ENCODE results near the gene YWHAB. TPM values are rescaled to one million over a fixed set of nuclear protein-coding genes. Genes with fewer than 3 reads are reported as not detected.
"Not testable (repeated sequence)": the region's sequence is repeated elsewhere in the genome, so short reads cannot be mapped to it uniquely, and the experiment has no call there.

The YWHAB gene
- total and polyA plus RNA-seq, 11 donors = 32.2 to 160 (median 120) TPM

DNA sequence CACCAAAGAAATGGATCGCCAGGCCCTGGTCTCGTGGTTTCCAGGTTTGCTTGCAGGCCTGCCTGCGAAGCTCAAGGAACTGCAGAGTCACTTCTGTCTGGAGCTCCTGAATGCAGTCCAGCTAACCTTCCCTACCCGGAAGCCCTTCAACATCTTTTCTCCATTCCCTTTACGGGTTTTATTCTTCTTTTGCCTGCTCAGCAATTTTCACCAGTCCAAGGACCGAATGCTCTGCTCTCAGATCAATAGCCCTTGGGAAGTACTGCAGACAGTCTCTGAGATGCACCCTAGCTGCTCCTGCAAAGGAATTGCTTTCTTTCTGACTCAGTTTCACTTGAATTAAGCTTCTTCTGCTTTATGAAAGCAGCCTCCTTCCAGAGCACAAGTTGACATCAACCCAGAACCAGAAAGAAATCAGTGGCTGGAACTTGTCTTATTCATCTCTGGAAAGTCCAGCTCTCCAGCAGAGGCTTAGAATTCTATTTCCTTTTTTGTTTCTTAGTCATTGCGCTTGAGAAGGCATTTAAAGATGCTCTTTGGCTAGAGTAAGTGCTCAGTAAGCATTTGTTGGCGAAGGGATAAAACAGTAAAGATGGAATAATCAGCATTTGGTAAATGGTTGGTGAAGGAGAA is 18.7 kb upstream of the YWHAB start:
- Histone ChIP-seq H3K9me3 (no peaks in the 10 kb centered on the region), H3K4me1 (peaks cover 0 to 28% (median 9%) of the 10 kb centered on the region in 12 donors), H3K4me3 (peak overlapping the region in 1 of 12 donors; percentile 32), H3K27ac (no peak overlapping the region), H3K27me3 (peaks cover 0 to 5% (median 0%) of the 10 kb centered on the region in 9 donors), H3K36me3 (no peaks in the 10 kb centered on the region)
- intact Hi-C loops (cut with DNase I) = loop anchor here (1.0 to 10.0 kb wide), 10 partner anchors 114 to 482 kb away; no protein-coding TSS in a partner anchor
- WGBS, 4 donors = 72 to 82% (median 81%) methylated on average over 8 of the region's 8 CpGs
- DNase-seq = no peak
- no peak for ATAC-seq
- TF ChIP-seq, protein P1, sequence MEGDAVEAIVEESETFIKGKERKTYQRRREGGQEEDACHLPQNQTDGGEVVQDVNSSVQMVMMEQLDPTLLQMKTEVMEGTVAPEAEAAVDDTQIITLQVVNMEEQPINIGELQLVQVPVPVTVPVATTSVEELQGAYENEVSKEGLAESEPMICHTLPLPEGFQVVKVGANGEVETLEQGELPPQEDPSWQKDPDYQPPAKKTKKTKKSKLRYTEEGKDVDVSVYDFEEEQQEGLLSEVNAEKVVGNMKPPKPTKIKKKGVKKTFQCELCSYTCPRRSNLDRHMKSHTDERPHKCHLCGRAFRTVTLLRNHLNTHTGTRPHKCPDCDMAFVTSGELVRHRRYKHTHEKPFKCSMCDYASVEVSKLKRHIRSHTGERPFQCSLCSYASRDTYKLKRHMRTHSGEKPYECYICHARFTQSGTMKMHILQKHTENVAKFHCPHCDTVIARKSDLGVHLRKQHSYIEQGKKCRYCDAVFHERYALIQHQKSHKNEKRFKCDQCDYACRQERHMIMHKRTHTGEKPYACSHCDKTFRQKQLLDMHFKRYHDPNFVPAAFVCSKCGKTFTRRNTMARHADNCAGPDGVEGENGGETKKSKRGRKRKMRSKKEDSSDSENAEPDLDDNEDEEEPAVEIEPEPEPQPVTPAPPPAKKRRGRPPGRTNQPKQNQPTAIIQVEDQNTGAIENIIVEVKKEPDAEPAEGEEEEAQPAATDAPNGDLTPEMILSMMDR (IDR thresholded peaks at IDR 0.05) = no peak
- no peak for TF ChIP-seq POLR2A (IDR thresholded peaks at IDR 0.05)

DNA sequence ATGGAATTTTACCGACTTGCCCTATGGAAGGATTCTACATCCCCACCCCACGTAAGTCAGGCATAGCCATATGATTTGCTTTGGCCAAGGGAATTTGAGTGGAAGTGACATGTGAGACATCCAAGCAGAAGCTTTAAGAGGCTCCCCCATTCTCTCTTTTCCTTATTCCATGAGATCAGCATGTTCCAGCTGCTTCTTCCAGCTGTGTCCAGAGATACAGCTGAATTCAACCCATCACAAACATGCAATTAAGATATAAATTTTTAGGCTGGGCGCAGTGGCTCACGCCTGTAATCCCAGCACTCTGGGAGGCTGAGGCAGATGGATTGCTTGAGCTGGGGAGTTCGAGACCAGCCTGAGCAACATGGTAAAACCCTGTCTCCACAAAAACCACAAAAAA is 16.0 kb upstream of the YWHAB start:
- H3K4me3 ChIP-seq = no peak overlapping the region
- ATAC-seq (no peak), DNase-seq (no peak)
- no peaks in the 10 kb centered on the region for H3K9me3 ChIP-seq
- peaks cover 0 to 10% (median 0%) of the 10 kb centered on the region in 12 donors for H3K4me1 ChIP-seq
- 71 to 74% (median 72%) methylated on average over 5 of the region's 5 CpGs for WGBS, 4 donors
- intact Hi-C loops (cut with DNase I) = loop anchor here in 6 of 10 donors (5.0 to 10.0 kb wide), 4 partner anchors 182 to 485 kb away; no protein-coding TSS in a partner anchor
- no peak for TF ChIP-seq POLR2A (IDR thresholded peaks at IDR 0.05)
- TF ChIP-seq, protein P1 (IDR thresholded peaks at IDR 0.05) = no peak
- H3K27me3 ChIP-seq = peaks cover 0 to 5% (median 0%) of the 10 kb centered on the region in 9 donors
- no peak overlapping the region for H3K27ac ChIP-seq
- no peaks in the 10 kb centered on the region for H3K36me3 ChIP-seq

DNA sequence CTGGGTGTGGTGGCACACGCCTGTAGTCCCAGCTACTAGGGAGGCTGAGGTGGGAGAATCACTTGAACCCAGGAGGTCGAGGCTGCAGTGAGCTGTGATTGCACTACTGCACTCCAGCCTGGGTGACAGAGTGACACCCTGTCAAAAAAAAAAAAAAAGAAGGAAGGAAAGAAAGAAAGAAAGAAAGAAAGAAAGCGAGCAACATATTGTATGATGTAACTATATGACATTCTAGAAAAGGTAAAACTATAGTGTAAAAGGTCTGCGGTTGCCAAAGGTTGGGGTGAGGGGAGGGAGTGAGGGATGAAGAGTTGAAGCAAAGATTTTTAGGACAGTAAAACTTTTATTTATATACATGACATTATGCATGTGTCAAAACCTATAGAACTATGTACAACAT is 3.1 kb upstream of the YWHAB start:
- intact Hi-C loops (cut with DNase I) = loop anchor here in 1 of 10 donors (10.0 kb wide), 1 partner anchor 338 kb away; no protein-coding TSS in a partner anchor
- 91 to 96% (median 94%) methylated on average over 4 of the region's 4 CpGs for WGBS, 4 donors
- not testable (repeated sequence) for H3K4me3 ChIP-seq

DNA sequence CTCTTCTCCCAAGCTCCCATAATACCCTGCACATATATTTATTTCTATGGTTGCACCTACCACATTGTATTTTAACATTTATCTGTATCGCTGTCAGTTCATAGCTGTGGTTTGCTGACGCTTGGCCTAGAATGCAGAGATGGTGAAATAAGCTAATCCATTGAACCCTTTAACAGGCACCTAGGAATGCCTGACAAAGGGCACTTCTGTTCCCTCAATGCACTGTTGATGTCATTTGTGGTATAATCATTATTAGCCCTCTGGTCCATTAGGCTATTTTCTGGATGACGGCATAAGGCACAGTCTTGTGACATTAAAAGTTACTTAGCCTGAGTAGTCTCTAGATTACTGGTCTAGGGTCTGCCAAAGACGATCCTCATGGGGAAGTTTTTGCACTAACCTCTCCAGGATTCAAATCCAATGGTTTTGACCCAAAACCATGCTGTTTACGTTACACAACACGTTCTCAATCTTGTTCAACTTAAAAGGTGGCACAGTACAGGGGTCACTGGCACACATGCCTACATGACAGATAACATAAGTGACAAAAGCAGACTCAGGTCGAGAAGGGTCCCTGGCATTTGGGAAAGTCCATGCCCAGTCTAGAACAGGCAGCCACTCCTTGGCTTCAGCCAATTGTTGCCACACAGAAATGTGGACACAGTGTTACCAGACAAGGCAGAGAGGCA is 2.1 kb upstream of the YWHAB start:
- intact Hi-C loops (cut with DNase I) = loop anchor here in 1 of 10 donors (10.0 kb wide), 1 partner anchor 339 kb away; no protein-coding TSS in a partner anchor
- H3K36me3 ChIP-seq = peaks cover 0 to 7% (median under 1%) of the 10 kb centered on the region in 9 donors
- no peak for ATAC-seq
- DNase-seq = no peak
- no peak for TF ChIP-seq POLR2A (IDR thresholded peaks at IDR 0.05)
- H3K4me1 ChIP-seq = peaks cover 8 to 32% (median 24%) of the 10 kb centered on the region in 12 donors
- H3K27me3 ChIP-seq = no peaks in the 10 kb centered on the region
- H3K4me3 ChIP-seq = no peak overlapping the region
- WGBS, 4 donors = 91 to 93% (median 92%) methylated on average over 7 of the region's 7 CpGs
- H3K27ac ChIP-seq = no peak overlapping the region
- no peaks in the 10 kb centered on the region for H3K9me3 ChIP-seq

More for the DNA sequence above, 3.1 kb upstream of the YWHAB start:
- not testable (repeated sequence) for H3K36me3 ChIP-seq, H3K27ac ChIP-seq, ATAC-seq, H3K27me3 ChIP-seq, DNase-seq, H3K9me3 ChIP-seq
- H3K4me1 ChIP-seq = peaks cover 6 to 23% (median 15%) of the 10 kb centered on the region in 12 donors

- TF ChIP-seq, protein P1 (IDR thresholded peaks at IDR 0.05) = no peak
- TF ChIP-seq POLR2A (IDR thresholded peaks at IDR 0.05) = no peak
- Histone ChIP-seq H3K4me1 (peaks cover 8 to 48% (median 39%) of the 10 kb centered on the region in 12 donors), H3K36me3 (peaks cover 0 to 18% (median 2%) of the 10 kb centered on the region in 9 donors), H3K9me3 (no peaks in the 10 kb centered on the region), H3K27ac (peak overlapping the region in 11 of 12 donors; percentile 66 to 100 (median 98)), H3K4me3 (peak overlapping the region; percentile 77 to 99 (median 95)), H3K27me3 (no peaks in the 10 kb centered on the region)
- ATAC-seq = peak in 2 of 4 donors; percentile 1 to 3
- intact Hi-C loops (cut with DNase I) = loop anchor here in 3 of 10 donors (5.0 to 10.0 kb wide), 3 partner anchors 77 to 340 kb away; partner anchors contain the start of genes STK4 (in 2 of the 3) and TOMM34 (in 1 of the 3)
- no peak for DNase-seq
- 2 to 7% (median 3%) methylated on average over 14 of the region's 14 CpGs for WGBS, 4 donors
These were observed 556 bp upstream of the YWHAB start for GRCh38 chr20:44884907-44885391.

Data from heart left ventricle (tissue), 16 donors.